ENCODE data around the gene ZBTB25.

DNA sequence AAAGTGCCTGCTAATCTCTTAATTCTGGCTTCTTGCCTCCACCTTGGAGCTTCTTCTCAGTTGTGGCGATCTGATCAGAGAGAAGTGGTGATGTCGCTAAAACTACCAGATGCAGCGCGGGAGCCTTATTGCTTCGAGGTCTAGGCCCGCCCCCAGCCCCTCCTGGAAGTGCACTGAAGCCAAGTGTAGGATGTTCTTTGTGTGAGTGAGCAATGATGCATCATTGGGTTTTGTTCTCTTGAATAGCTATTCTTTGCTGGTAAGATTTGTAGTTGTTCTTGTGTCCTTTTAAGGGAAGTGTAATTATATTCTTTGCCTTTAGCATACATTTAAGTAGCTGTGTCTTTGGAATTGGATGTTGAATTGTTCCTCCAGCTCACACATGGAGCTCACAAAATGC lies 79.7 kb downstream of the ZBTB25 start:
- TF ChIP-seq YY1 (IDR thresholded peaks at IDR 0.05; ENCODE audit: insufficient read depth, insufficient read length) (no peak), ZNF274 (IDR thresholded peaks at IDR 0.05; ENCODE audit: low read depth, low read length) (no peak)

All from NT2/D1 (cell line).